PC-3 (cell line): ENCODE data around the gene TMEM256.

Experiments used
- EZH2 ChIP-seq: fragments of 300-600 bp; sonication (generic); IDR thresholded peaks from one replicate; pipeline ENCODE4 v1.6.1; 2017; ENCODE audit warnings: antibody characterized with exemption, mild to moderate bottlenecking, low read length; ENCODE audit not compliant: unreplicated experiment
- EZH2phosphoT487 ChIP-seq: fragments of 300-600 bp; sonication (generic); IDR thresholded peaks from 2 replicates; pipeline ENCODE4 v1.6.1; 2018; ENCODE audit warnings: mild to moderate bottlenecking, antibody characterized with exemption, low read length, borderline replicate concordance
- TF ChIP-seq, protein P1 (sequence below): fragments of 300-600 bp; sonication (generic); conservative IDR thresholded peaks from 2 replicates; pipeline ENCODE4 v1.5.1; 2017; ENCODE audit warnings: antibody characterized with exemption, low read depth, mild to moderate bottlenecking, low read length

GRCh38 chr17:7394452-7395191 lies 9.3 kb downstream of the TMEM256 start, which contains the start of gene PLSCR3:
- TF ChIP-seq, protein P1, sequence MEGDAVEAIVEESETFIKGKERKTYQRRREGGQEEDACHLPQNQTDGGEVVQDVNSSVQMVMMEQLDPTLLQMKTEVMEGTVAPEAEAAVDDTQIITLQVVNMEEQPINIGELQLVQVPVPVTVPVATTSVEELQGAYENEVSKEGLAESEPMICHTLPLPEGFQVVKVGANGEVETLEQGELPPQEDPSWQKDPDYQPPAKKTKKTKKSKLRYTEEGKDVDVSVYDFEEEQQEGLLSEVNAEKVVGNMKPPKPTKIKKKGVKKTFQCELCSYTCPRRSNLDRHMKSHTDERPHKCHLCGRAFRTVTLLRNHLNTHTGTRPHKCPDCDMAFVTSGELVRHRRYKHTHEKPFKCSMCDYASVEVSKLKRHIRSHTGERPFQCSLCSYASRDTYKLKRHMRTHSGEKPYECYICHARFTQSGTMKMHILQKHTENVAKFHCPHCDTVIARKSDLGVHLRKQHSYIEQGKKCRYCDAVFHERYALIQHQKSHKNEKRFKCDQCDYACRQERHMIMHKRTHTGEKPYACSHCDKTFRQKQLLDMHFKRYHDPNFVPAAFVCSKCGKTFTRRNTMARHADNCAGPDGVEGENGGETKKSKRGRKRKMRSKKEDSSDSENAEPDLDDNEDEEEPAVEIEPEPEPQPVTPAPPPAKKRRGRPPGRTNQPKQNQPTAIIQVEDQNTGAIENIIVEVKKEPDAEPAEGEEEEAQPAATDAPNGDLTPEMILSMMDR: no peak; the same call in 1 of the 2 replicates
- TF ChIP-seq EZH2phosphoT487 (no peak), EZH2 (no peak)
